ENCODE results near the gene FAM47E.

FAM47E gene

DNA sequence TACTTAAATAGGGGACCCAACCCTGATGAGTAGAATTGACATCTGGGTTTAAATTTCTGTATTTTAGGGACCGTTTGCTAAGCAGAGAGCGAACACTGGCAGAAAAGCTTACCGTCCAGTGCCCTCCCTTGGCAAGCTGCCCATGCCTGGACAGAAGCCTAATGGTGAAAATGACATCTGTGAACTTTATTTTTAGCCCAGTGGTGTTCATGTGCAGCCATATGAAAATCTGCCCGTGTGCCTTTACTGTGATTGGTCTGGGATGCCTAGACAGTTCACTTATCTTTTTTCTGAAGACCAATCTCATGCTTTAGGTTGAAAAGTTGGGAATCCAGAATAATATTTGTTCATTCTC lies 56.1 kb downstream of the FAM47E start:
- no peak overlapping the region for H3K4me3 ChIP-seq (ENCODE audit: low read depth in 1 of 2, low read length in 2 of 2)
- peaks cover 8% of the 10 kb centered on the region for H3K4me1 ChIP-seq (ENCODE audit: insufficient read depth, low read length)
- H2AFZ ChIP-seq (ENCODE audit: low read depth, low read length): no peak overlapping the region
- H3K36me3 ChIP-seq (ENCODE audit: insufficient read depth, low read length): no peaks in the 10 kb centered on the region
- DNase-seq (no peak), ATAC-seq (ENCODE audit: insufficient read depth, low read depth) (no peak)
- no peak overlapping the region for H3K9ac ChIP-seq (ENCODE audit: low read depth, low read length)
- no peak overlapping the region for H3K27ac ChIP-seq (ENCODE audit: low read length)
- no peaks in the 10 kb centered on the region for H3K27me3 ChIP-seq (ENCODE audit: insufficient read depth, low read length, poor library complexity)
- no peak overlapping the region for H3K4me2 ChIP-seq (ENCODE audit: insufficient read depth, low read length)
- TF ChIP-seq, protein P1, sequence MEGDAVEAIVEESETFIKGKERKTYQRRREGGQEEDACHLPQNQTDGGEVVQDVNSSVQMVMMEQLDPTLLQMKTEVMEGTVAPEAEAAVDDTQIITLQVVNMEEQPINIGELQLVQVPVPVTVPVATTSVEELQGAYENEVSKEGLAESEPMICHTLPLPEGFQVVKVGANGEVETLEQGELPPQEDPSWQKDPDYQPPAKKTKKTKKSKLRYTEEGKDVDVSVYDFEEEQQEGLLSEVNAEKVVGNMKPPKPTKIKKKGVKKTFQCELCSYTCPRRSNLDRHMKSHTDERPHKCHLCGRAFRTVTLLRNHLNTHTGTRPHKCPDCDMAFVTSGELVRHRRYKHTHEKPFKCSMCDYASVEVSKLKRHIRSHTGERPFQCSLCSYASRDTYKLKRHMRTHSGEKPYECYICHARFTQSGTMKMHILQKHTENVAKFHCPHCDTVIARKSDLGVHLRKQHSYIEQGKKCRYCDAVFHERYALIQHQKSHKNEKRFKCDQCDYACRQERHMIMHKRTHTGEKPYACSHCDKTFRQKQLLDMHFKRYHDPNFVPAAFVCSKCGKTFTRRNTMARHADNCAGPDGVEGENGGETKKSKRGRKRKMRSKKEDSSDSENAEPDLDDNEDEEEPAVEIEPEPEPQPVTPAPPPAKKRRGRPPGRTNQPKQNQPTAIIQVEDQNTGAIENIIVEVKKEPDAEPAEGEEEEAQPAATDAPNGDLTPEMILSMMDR (IDR thresholded peaks at IDR 0.05; ENCODE audit: borderline replicate concordance, extremely low read depth, low read length, poor library complexity, severe bottlenecking): no peak
- no peak for TF ChIP-seq EZH2 (IDR thresholded peaks at IDR 0.05; ENCODE audit: borderline replicate concordance, low read depth, low read length, severe bottlenecking)
- no peaks in the 10 kb centered on the region for H4K20me1 ChIP-seq (ENCODE audit: insufficient read depth, low read length)
- no peaks in the 10 kb centered on the region for H3K79me2 ChIP-seq (ENCODE audit: insufficient read depth, low read length)
- H3K9me3 ChIP-seq (ENCODE audit: insufficient read depth, low read length, severe bottlenecking): no peaks in the 10 kb centered on the region

DNA sequence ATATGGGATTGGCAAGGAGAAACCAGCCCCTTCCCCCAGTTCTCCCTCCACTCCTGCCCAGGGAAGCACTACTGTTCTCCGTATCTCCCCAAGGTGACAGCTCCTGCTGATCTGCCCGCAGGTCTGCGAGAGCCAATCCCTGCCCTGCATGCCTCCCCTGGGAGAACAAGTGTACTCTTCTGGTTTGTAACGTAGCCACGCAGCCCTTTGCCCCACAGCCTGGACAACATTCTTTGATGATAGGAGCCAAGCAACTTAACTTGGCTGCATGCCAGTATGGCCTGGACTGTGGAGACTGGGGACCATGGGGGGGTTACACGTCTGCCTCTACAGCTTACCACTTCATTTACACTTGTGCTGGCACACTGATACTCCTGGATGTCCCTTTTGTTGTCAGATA lies 57.0 kb downstream of the FAM47E start:
- Histone ChIP-seq H3K79me2 (ENCODE audit: insufficient read depth, low read length) (no peaks in the 10 kb centered on the region), H2AFZ (ENCODE audit: low read depth, low read length) (no peak overlapping the region), H3K9ac (ENCODE audit: low read depth, low read length) (no peak overlapping the region), H3K27ac (ENCODE audit: low read length) (no peak overlapping the region), H4K20me1 (ENCODE audit: insufficient read depth, low read length) (no peaks in the 10 kb centered on the region), H3K36me3 (ENCODE audit: insufficient read depth, low read length) (no peaks in the 10 kb centered on the region), H3K9me3 (ENCODE audit: insufficient read depth, low read length, severe bottlenecking) (no peaks in the 10 kb centered on the region), H3K4me2 (ENCODE audit: insufficient read depth, low read length) (no peak overlapping the region), H3K27me3 (ENCODE audit: insufficient read depth, low read length, poor library complexity) (no peaks in the 10 kb centered on the region), H3K4me3 (ENCODE audit: low read depth in 1 of 2, low read length in 2 of 2) (no peak overlapping the region), H3K4me1 (ENCODE audit: insufficient read depth, low read length) (peaks cover 8% of the 10 kb centered on the region)
- DNase-seq: no peak
- no peak for ATAC-seq (ENCODE audit: insufficient read depth, low read depth)
- TF ChIP-seq, protein P1 (IDR thresholded peaks at IDR 0.05; ENCODE audit: borderline replicate concordance, extremely low read depth, low read length, poor library complexity, severe bottlenecking): no peak
- no peak for TF ChIP-seq EZH2 (IDR thresholded peaks at IDR 0.05; ENCODE audit: borderline replicate concordance, low read depth, low read length, severe bottlenecking)

DNA sequence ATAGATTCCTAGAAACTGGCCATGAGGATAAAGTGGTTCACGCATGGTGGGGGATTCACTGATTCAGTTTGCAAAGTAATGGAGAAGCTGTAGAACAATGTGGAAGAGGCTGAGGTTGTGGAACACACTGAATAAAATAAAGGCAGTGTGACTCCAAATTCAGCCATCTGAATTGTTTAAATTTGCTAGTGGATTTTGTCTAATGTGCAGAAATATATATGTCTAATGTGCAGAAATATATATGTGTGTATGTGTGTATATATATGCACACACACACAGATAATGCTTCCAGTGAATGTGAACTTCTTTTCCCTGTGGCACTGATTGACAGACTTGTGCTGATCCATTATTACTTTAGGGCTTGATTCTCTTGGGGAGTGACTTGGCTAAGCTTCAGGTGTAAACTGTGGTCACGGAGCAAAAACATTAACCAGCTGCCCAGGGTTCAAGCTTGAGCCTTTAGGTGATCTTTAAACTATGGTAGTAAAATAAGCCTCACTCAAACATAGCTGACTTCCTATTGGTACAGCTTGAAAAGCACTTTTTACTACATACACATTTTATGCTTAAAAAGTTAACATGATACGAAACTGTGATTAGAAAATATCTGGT lies 58.5 kb downstream of the FAM47E start:
- no peaks in the 10 kb centered on the region for H4K20me1 ChIP-seq (ENCODE audit: insufficient read depth, low read length)
- no peak overlapping the region for H3K4me2 ChIP-seq (ENCODE audit: insufficient read depth, low read length)
- no peaks in the 10 kb centered on the region for H3K27me3 ChIP-seq (ENCODE audit: insufficient read depth, low read length, poor library complexity)
- no peak for DNase-seq
- H3K9me3 ChIP-seq (ENCODE audit: insufficient read depth, low read length, severe bottlenecking): no peaks in the 10 kb centered on the region
- no peak overlapping the region for H2AFZ ChIP-seq (ENCODE audit: low read depth, low read length)
- no peak for ATAC-seq (ENCODE audit: insufficient read depth, low read depth)
- H3K4me3 ChIP-seq (ENCODE audit: low read depth in 1 of 2, low read length in 2 of 2): no peak overlapping the region
- H3K36me3 ChIP-seq (ENCODE audit: insufficient read depth, low read length): no peaks in the 10 kb centered on the region
- H3K79me2 ChIP-seq (ENCODE audit: insufficient read depth, low read length): no peaks in the 10 kb centered on the region
- H3K4me1 ChIP-seq (ENCODE audit: insufficient read depth, low read length): peaks cover 3% of the 10 kb centered on the region
- no peak overlapping the region for H3K9ac ChIP-seq (ENCODE audit: low read depth, low read length)
- no peak for TF ChIP-seq EZH2 (IDR thresholded peaks at IDR 0.05; ENCODE audit: borderline replicate concordance, low read depth, low read length, severe bottlenecking)
- TF ChIP-seq, protein P1 (IDR thresholded peaks at IDR 0.05; ENCODE audit: borderline replicate concordance, extremely low read depth, low read length, poor library complexity, severe bottlenecking): no peak
- no peak overlapping the region for H3K27ac ChIP-seq (ENCODE audit: low read length)

DNA sequence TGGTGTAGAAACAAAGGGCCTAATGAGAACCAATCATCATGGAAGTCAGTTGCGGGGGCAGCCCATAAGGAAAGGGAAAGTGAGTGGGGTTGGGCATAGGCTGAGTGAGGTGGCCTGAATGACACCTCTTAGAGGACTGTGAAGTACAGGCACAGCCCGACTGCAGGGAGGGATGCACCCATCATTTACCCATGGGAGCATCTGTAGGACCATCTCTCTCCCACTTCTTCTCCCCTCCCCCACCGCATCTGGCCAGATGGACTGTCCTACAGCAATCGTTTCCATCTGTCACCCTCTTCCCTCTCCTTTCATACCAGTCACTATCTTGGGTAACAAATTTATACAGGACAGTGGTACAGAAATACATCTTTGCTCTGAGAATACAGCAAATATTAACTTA lies 59.2 kb downstream of the FAM47E start:
- H3K9me3 ChIP-seq (ENCODE audit: insufficient read depth, low read length, severe bottlenecking): no peaks in the 10 kb centered on the region
- no peak overlapping the region for H2AFZ ChIP-seq (ENCODE audit: low read depth, low read length)
- H3K4me2 ChIP-seq (ENCODE audit: insufficient read depth, low read length): no peak overlapping the region
- ATAC-seq (ENCODE audit: insufficient read depth, low read depth) (no peak), DNase-seq (no peak)
- H3K79me2 ChIP-seq (ENCODE audit: insufficient read depth, low read length): no peaks in the 10 kb centered on the region
- no peaks in the 10 kb centered on the region for H3K27me3 ChIP-seq (ENCODE audit: insufficient read depth, low read length, poor library complexity)
- H3K4me1 ChIP-seq (ENCODE audit: insufficient read depth, low read length): no peaks in the 10 kb centered on the region
- no peak overlapping the region for H3K4me3 ChIP-seq (ENCODE audit: low read depth in 1 of 2, low read length in 2 of 2)
- no peaks in the 10 kb centered on the region for H4K20me1 ChIP-seq (ENCODE audit: insufficient read depth, low read length)
- H3K9ac ChIP-seq (ENCODE audit: low read depth, low read length): no peak overlapping the region
- no peak for TF ChIP-seq EZH2 (IDR thresholded peaks at IDR 0.05; ENCODE audit: borderline replicate concordance, low read depth, low read length, severe bottlenecking)
- TF ChIP-seq, protein P1 (IDR thresholded peaks at IDR 0.05; ENCODE audit: borderline replicate concordance, extremely low read depth, low read length, poor library complexity, severe bottlenecking): no peak
- no peaks in the 10 kb centered on the region for H3K36me3 ChIP-seq (ENCODE audit: insufficient read depth, low read length)
- H3K27ac ChIP-seq (ENCODE audit: low read length): no peak overlapping the region

All from DND-41 (cell line).